ENCODE measurements around the gene PKN2.
A peak's percentile ranks its signal among the peaks of the same experiment; 100 is the strongest.

Gene PKN2

DNA sequence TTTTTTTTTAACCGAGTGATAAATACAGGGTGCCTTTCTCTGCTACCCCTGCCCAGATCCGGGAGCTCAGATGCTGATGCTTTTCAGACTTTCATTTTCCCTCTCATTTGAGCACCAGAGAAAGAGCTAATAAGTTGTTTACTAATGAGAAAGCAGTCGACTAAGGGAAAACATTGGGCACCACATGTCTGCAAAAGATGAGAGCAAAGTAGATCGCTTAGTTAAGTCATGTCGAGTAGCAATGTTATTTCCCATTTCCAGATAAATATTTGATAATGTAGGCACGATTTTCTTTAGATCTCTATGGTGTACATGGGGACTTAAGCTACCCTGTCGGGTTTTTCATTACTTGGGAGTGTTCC is 1.2 kb downstream of the PKN2 start:
- TF ChIP-seq, protein P1, sequence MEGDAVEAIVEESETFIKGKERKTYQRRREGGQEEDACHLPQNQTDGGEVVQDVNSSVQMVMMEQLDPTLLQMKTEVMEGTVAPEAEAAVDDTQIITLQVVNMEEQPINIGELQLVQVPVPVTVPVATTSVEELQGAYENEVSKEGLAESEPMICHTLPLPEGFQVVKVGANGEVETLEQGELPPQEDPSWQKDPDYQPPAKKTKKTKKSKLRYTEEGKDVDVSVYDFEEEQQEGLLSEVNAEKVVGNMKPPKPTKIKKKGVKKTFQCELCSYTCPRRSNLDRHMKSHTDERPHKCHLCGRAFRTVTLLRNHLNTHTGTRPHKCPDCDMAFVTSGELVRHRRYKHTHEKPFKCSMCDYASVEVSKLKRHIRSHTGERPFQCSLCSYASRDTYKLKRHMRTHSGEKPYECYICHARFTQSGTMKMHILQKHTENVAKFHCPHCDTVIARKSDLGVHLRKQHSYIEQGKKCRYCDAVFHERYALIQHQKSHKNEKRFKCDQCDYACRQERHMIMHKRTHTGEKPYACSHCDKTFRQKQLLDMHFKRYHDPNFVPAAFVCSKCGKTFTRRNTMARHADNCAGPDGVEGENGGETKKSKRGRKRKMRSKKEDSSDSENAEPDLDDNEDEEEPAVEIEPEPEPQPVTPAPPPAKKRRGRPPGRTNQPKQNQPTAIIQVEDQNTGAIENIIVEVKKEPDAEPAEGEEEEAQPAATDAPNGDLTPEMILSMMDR (conservative IDR thresholded peaks at IDR 0.05; ENCODE audit: low read depth): no peak
- DNase-seq (ENCODE audit: low spot score): no peak
- ChIA-PET POLR2A (ENCODE audit: low non-redundant PET) (interaction anchor here (1.1 kb wide), 1 partner anchor 29 kb away, joined by 3 read pairs; no protein-coding TSS in a partner anchor), CTCF (interaction anchor here (0.6 kb wide), 3 partner anchors 10 to 505 kb away, joined by 3 to 4 read pairs (median 3); no protein-coding TSS in a partner anchor)
- H3K27ac ChIP-seq: peak overlapping the region; percentile 99

DNA sequence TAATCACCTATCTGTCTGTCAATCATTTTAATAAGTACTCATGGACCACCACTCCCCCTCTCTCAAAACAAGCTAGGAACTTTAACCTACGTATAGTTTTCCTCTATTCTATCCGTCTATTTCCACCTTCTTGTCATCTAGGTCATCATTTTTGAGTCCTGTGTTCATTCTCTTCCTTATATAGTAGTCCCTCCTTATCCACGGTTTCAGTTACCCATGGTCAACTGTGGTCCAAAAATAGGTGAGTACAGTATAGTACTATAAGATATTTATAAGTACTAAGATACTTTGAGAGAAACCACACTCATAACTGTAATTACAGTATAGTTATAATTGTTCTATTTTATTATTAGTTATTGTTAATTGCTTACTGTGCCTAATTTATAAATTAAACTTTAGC is 7.5 kb downstream of the PKN2 start:
- no peak for DNase-seq (ENCODE audit: low spot score)
- ChIA-PET CTCF (no interaction called here), POLR2A (ENCODE audit: low non-redundant PET) (no interaction called here)
- TF ChIP-seq, protein P1 (conservative IDR thresholded peaks at IDR 0.05; ENCODE audit: low read depth): no peak
- H3K27ac ChIP-seq: no peak overlapping the region

DNA sequence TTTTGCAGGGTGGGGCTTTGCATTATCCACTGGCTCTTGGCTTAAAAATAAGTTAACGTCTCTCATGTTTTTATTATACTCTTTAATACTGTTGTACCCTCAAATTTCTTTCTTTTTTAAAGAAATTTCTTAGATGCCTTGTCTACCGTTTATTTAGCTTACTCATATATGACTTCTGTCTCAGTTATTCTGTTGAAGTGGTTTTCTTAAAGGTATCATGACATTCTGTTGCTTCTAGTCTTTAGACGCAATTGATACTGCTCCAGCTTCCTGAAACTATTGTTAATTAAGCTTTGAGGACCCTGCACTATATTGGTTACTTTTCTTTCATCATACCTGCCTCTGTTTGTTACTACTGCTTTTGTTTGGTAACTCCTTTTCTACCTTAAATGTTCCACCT is 11.7 kb downstream of the PKN2 start:
- TF ChIP-seq, protein P1 (conservative IDR thresholded peaks at IDR 0.05; ENCODE audit: low read depth): no peak
- CTCF ChIA-PET: no interaction called here
- H3K27ac ChIP-seq: no peak overlapping the region
- DNase-seq (ENCODE audit: low spot score): no peak
- POLR2A ChIA-PET (ENCODE audit: low non-redundant PET): no interaction called here

DNA sequence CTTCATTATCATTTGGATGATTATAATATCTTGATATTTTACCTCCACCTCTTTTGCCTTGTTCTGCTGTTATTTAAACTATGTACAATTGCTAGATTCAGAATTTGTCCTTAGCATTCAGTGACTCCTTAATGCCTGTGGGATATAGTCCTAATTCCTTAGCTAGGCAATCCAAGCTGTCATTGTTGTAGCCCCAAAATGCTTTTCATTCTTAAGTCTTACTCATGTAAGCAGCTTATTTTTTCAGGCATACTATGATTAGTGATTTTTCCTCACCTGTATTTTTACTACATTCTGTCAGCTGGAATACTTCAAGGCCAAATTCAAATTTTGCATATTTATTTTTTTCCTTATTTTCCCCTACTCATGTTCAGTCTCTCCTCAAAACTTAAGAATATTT is 13.4 kb downstream of the PKN2 start:
- ChIA-PET CTCF (no interaction called here), POLR2A (ENCODE audit: low non-redundant PET) (no interaction called here)
- DNase-seq (ENCODE audit: low spot score): no peak
- H3K27ac ChIP-seq: no peak overlapping the region
- TF ChIP-seq, protein P1 (conservative IDR thresholded peaks at IDR 0.05; ENCODE audit: low read depth): no peak

DNA sequence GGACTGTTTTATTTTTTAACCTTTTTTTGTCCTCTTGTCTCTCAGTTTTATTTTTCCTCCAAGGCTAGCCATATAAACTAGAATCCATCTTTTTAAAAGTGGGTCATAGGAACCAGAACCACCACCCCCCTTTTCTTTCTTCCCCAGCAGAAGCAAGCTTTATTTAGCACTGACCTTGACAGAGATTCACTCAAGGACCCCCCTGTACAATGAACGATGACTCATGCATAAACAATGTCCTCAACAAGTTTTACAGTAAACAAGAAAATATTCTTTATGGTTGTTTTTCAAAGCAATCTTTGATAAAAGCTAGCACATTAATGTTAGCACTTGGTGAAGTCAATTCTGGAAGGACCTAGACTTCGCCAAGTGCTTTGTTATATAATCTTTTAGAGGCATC is 14.1 kb downstream of the PKN2 start:
- TF ChIP-seq, protein P1 (conservative IDR thresholded peaks at IDR 0.05; ENCODE audit: low read depth): no peak
- ChIA-PET POLR2A (ENCODE audit: low non-redundant PET) (no interaction called here), CTCF (no interaction called here)
- no peak for DNase-seq (ENCODE audit: low spot score)
- no peak overlapping the region for H3K27ac ChIP-seq

DNA sequence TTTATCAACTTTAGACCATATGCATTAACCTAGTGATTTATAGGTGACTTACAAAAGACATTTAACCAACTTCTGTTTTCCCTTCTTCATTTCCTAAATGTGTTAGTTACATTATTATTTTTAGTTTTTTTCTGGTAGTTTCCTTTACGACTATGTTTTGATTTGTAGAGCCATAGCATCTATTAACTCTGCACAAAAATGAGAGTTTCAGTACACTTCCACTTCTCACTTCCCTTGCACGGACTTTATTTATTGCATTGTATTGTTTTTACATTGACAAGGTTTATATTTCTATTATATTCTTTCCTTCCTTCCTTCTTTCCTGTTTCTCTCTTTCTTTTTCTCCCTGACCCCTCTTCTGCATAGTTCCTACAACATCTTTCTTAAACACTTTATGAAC is 14.7 kb downstream of the PKN2 start:
- no peak for DNase-seq (ENCODE audit: low spot score)
- H3K27ac ChIP-seq: no peak overlapping the region
- CTCF ChIA-PET: no interaction called here
- POLR2A ChIA-PET (ENCODE audit: low non-redundant PET): no interaction called here
- TF ChIP-seq, protein P1 (conservative IDR thresholded peaks at IDR 0.05; ENCODE audit: low read depth): no peak

Measured in RWPE1 (cell line).